ENCODE results near the gene USP40.

The USP40 gene

DNA sequence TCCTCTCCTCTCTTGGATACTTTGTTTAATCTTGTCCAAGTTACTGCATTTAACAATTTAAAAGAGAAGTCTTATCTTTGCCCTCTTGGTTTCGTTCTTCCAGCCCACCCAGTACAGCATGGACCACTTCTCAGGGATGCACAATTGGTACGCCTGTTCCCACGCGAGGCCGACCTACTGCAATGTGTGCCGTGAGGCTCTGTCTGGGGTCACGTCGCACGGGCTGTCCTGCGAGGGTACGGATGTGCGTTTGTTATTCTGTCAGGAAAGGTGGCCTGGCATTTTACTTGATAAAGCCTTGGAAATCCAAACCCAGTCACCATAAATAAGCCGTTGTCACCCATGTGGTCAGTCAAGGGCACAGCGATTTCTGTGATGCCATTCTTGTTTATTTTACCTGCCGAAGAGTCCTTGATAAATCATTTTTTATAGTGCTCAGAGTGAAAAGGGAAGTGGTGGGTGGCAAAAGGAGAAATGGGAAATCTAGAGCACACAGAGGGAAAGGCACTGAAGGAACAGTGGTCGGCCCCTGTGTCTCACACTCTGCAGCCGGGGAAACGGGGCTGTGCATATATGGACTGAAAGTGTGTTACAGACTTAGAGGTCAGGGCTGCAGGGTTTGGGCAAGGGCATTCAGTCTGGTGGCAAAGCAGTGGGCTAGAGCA lies 131.8 kb downstream of the USP40 start:
- Mint-ChIP-seq H3K36me3 (ENCODE audit: low read depth) (peaks cover 71% of the 10 kb centered on the region), H3K4me3 (no peak overlapping the region), H3K27ac (peak overlapping the region; percentile 63), H3K27me3 (no peaks in the 10 kb centered on the region), H3K4me1 (ENCODE audit: low read depth) (peaks cover 13% of the 10 kb centered on the region), H3K9me3 (no peaks in the 10 kb centered on the region)
- DNase-seq = peak; percentile 14

- no peaks in the 10 kb centered on the region for H3K27me3 Mint-ChIP-seq
- no peaks in the 10 kb centered on the region for H3K9me3 Mint-ChIP-seq
- DNase-seq = no peak
- no peak overlapping the region for H3K27ac Mint-ChIP-seq
- no peak overlapping the region for H3K4me3 Mint-ChIP-seq
- H3K36me3 Mint-ChIP-seq (ENCODE audit: low read depth) = peaks cover 61% of the 10 kb centered on the region
- H3K4me1 Mint-ChIP-seq (ENCODE audit: low read depth) = peaks cover 23% of the 10 kb centered on the region
These were observed 132.8 kb downstream of the USP40 start for GRCh38 chr2:233433794-233434193.

DNA sequence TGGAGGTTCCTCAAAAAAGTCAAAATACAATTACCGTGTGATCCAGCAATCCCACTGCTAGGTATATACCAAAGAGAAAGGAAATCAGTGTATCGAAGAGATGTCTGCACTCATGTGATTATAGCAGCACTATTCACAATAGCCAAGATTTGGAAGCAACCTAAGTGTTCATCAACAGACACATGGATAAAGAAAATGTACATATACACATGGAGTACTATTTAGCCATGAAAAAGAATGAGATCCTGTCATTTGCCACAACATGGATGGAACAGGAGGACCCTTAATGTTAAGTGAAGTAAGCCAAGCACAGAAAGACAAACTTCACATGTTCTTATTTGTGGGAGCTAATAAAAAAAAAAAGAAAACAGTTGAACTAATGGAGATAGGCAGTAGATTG lies 133.6 kb downstream of the USP40 start:
- Mint-ChIP-seq H3K9me3 (no peaks in the 10 kb centered on the region), H3K27ac (no peak overlapping the region), H3K36me3 (ENCODE audit: low read depth) (peaks cover 58% of the 10 kb centered on the region), H3K4me1 (ENCODE audit: low read depth) (peaks cover 31% of the 10 kb centered on the region), H3K4me3 (no peak overlapping the region), H3K27me3 (no peaks in the 10 kb centered on the region)
- DNase-seq = no peak

- Mint-ChIP-seq H3K4me3 (no peak overlapping the region), H3K9me3 (peaks cover 10% of the 10 kb centered on the region), H3K36me3 (ENCODE audit: low read depth) (peaks cover 56% of the 10 kb centered on the region), H3K4me1 (ENCODE audit: low read depth) (peaks cover 54% of the 10 kb centered on the region), H3K27me3 (no peaks in the 10 kb centered on the region), H3K27ac (no peak overlapping the region)
- no peak for DNase-seq
These were observed 135.9 kb downstream of the USP40 start for GRCh38 chr2:233430651-233431050.

DNA sequence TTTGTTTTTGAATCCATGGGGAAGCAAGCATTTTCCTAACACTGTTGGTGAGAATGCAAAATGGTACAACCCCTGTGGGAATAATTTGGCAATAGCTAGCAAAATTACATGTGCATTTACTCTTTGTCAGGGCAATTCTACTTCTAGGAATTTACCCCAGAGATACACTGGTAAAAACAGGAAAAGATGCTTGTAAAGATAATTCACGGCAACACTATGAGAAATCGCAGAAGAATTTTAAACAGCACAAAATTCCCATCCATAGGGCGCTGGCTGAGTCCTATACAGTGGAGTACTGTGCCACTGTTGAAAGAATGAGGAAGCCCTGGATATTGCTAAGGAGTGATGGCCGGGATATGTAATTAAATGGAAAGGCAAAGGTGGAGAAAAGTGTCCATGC lies 136.5 kb downstream of the USP40 start:
- H3K27me3 Mint-ChIP-seq = no peaks in the 10 kb centered on the region
- DNase-seq = no peak
- peaks cover 53% of the 10 kb centered on the region for H3K36me3 Mint-ChIP-seq (ENCODE audit: low read depth)
- H3K4me3 Mint-ChIP-seq = no peak overlapping the region
- peaks cover 10% of the 10 kb centered on the region for H3K9me3 Mint-ChIP-seq
- H3K27ac Mint-ChIP-seq = no peak overlapping the region
- H3K4me1 Mint-ChIP-seq (ENCODE audit: low read depth) = peaks cover 58% of the 10 kb centered on the region

GRCh38 chr2:233429175-233429897 lies 137.2 kb downstream of the USP40 start:
- peaks cover 10% of the 10 kb centered on the region for H3K9me3 Mint-ChIP-seq
- peaks cover 62% of the 10 kb centered on the region for H3K4me1 Mint-ChIP-seq (ENCODE audit: low read depth)
- peaks cover 52% of the 10 kb centered on the region for H3K36me3 Mint-ChIP-seq (ENCODE audit: low read depth)
- H3K27me3 Mint-ChIP-seq = no peaks in the 10 kb centered on the region
- no peak overlapping the region for H3K4me3 Mint-ChIP-seq
- H3K27ac Mint-ChIP-seq = peak overlapping the region; percentile 22
- DNase-seq = peak; percentile 18

DNA sequence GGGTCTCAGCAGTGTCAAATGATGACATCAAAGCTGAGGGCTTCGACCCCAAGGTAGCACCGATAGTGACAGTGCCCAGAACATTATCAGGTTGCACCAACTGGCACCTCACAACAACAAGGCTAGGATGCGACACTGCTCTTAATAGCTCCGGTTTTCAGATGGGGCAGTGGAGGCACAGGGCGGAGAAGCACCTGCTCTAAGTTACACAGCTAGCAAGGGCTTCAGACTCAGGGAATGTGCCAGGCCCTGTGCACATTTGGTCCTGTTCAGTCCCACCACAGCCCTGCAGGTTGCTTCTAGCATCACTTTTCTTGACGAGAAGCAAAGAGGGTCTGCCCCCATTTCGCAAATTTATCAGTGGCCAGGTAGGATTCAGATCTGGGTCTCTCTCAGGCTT lies 138.1 kb downstream of the USP40 start:
- no peak overlapping the region for H3K4me3 Mint-ChIP-seq
- H3K4me1 Mint-ChIP-seq (ENCODE audit: low read depth) = peaks cover 69% of the 10 kb centered on the region
- peaks cover 56% of the 10 kb centered on the region for H3K36me3 Mint-ChIP-seq (ENCODE audit: low read depth)
- DNase-seq = peak; percentile 19
- no peak overlapping the region for H3K27ac Mint-ChIP-seq
- peaks cover 10% of the 10 kb centered on the region for H3K9me3 Mint-ChIP-seq
- H3K27me3 Mint-ChIP-seq = no peaks in the 10 kb centered on the region

- Mint-ChIP-seq H3K4me1 (ENCODE audit: low read depth) (peaks cover 73% of the 10 kb centered on the region), H3K36me3 (ENCODE audit: low read depth) (peaks cover 60% of the 10 kb centered on the region), H3K27me3 (no peaks in the 10 kb centered on the region), H3K27ac (peak overlapping the region; percentile 8), H3K4me3 (no peak overlapping the region), H3K9me3 (peaks cover 10% of the 10 kb centered on the region)
- peak; percentile 28 for DNase-seq
These were observed 138.6 kb downstream of the USP40 start for GRCh38 chr2:233428008-233428407.

DNA sequence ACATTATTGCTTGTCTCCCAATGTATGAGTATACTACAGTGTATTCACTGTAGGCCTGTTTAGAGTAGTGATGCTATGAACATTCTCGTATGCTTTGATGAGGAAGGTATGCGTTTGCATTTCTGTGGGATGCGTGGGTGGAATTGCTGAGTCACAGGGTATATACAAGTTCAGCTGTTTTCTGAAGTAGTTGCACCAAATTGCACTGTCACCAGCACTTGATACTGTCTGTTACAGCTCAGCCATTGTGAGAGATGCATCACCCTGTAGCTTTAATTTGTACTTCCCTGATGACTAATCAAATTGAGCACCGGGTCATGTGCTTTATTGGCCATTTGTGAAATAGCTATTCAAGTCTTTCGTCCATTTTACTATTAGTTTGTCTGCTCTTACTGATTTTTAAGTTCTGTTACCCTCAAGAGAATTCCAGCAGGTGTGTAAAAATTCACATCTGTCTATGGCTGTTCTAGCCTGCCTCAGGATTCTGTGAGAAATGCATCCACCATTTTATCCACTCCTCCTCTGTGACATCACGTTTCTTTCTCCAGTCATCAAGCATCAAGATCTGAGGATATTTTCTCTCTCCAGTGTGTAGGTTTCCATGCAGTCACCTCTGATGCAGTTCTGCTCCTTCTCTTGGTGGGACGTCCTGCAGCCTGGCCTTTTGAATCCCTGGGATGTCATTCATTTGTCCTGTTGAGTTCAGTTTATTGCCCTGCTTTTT lies 139.8 kb downstream of the USP40 start:
- Mint-ChIP-seq H3K27me3 (no peaks in the 10 kb centered on the region), H3K4me3 (no peak overlapping the region), H3K4me1 (ENCODE audit: low read depth) (peaks cover 85% of the 10 kb centered on the region), H3K36me3 (ENCODE audit: low read depth) (peaks cover 68% of the 10 kb centered on the region), H3K27ac (peak overlapping the region; percentile 81), H3K9me3 (peaks cover 10% of the 10 kb centered on the region)
- DNase-seq = peak; percentile 74

Measured in activated T-cell treated with anti-CD3 and anti-CD28 coated beads, Interleukin-2, amount 50 U/mL, for 24 hours (primary cell).